GM19328 (cell line): ENCODE results near the gene ZYX.
"Not testable (repeated sequence)": the region's sequence is repeated elsewhere in the genome, so short reads cannot be mapped to it uniquely, and the experiment has no call there.

Experiments
- ATAC-seq: cut with Tn5 transposase; IDR thresholded peaks from one replicate; pipeline ENCODE4 v1.9.1; 2021; ENCODE audit warnings: mild to moderate bottlenecking, moderate library complexity; ENCODE audit not compliant: unreplicated experiment

Gene ZYX

GRCh38 chr7:143416565-143417149 lies 35.5 kb downstream of the ZYX start:
- no peak for ATAC-seq

GRCh38 chr7:143417734-143418383 lies 36.7 kb downstream of the ZYX start:
- no peak for ATAC-seq

GRCh38 chr7:143418681-143419458 lies 37.7 kb downstream of the ZYX start:
- ATAC-seq, result no peak

GRCh38 chr7:143419880-143420279 lies 38.7 kb downstream of the ZYX start:
- ATAC-seq, result no peak

GRCh38 chr7:143420624-143421023 lies 39.5 kb downstream of the ZYX start:
- ATAC-seq, result not testable (repeated sequence)

- no peak for ATAC-seq
Measured at GRCh38 chr7:143422033-143422432, 40.9 kb downstream of the ZYX start.

GRCh38 chr7:143424476-143424875 lies 43.3 kb downstream of the ZYX start:
- ATAC-seq, result not testable (repeated sequence)

- ATAC-seq, result no peak
Measured at GRCh38 chr7:143426479-143427142, 45.5 kb downstream of the ZYX start.

GRCh38 chr7:143429770-143430698 lies 48.9 kb downstream of the ZYX start:
- ATAC-seq, result no peak

- ATAC-seq, result no peak
Measured at GRCh38 chr7:143431109-143431508, 50.0 kb downstream of the ZYX start.

GRCh38 chr7:143433759-143434158 lies 52.6 kb downstream of the ZYX start:
- no peak for ATAC-seq

GRCh38 chr7:143434660-143435059 lies 53.5 kb downstream of the ZYX start:
- no peak for ATAC-seq

- no peak for ATAC-seq
Measured at GRCh38 chr7:143435266-143435665, 54.1 kb downstream of the ZYX start.

GRCh38 chr7:143436325-143436946 lies 55.3 kb downstream of the ZYX start:
- ATAC-seq, result peak; percentile 51

GRCh38 chr7:143437578-143437977 lies 56.4 kb downstream of the ZYX start:
- ATAC-seq, result no peak

GRCh38 chr7:143439866-143440265 lies 58.7 kb downstream of the ZYX start:
- ATAC-seq, result no peak
